ENCODE measurements around the gene GMIP. TPM values are rescaled to one million over a fixed set of nuclear protein-coding genes. Genes with fewer than 3 reads are reported as not detected.

The GMIP gene
- total RNA-seq, 4 donors from 2014 or later, result 6.4 to 21.0 (median 19.1) TPM

DNA sequence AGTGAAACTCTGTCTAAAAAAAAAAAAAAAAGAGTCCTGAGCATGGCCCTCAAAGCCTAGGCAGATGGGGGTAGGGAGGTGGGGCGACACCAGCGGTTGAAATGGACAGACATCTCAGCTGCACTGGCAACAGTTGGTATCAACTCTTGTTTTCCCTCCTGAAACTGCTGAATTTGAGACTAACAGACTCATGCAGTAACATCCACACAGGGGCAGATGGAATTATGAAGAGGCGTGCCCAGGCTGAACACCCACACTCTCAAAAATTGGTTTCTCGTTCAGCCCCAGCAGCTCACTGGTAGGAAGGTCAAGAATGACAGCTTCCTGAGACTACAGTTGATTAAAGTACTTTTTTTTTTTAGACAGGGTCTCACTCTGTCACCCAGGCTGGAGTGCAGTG lies 49.1 kb downstream of the GMIP start:
- intact Hi-C loops (cut with DNase I; ENCODE audit: low total_unique reads), result no loop called here
- DNase-seq (ENCODE audit: low spot score in 2 of 2), result no peak
- no peak for TF ChIP-seq POLR2A (IDR thresholded peaks at IDR 0.05)
- TF ChIP-seq, protein P1, sequence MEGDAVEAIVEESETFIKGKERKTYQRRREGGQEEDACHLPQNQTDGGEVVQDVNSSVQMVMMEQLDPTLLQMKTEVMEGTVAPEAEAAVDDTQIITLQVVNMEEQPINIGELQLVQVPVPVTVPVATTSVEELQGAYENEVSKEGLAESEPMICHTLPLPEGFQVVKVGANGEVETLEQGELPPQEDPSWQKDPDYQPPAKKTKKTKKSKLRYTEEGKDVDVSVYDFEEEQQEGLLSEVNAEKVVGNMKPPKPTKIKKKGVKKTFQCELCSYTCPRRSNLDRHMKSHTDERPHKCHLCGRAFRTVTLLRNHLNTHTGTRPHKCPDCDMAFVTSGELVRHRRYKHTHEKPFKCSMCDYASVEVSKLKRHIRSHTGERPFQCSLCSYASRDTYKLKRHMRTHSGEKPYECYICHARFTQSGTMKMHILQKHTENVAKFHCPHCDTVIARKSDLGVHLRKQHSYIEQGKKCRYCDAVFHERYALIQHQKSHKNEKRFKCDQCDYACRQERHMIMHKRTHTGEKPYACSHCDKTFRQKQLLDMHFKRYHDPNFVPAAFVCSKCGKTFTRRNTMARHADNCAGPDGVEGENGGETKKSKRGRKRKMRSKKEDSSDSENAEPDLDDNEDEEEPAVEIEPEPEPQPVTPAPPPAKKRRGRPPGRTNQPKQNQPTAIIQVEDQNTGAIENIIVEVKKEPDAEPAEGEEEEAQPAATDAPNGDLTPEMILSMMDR (IDR thresholded peaks at IDR 0.05), result no peak
- 77 to 82% methylated on average over 4 of the region's 4 CpGs for WGBS, 2 donors
- no peak overlapping the region for H3K4me3 ChIP-seq (ENCODE audit: low read depth, poor library complexity, severe bottlenecking)

DNA sequence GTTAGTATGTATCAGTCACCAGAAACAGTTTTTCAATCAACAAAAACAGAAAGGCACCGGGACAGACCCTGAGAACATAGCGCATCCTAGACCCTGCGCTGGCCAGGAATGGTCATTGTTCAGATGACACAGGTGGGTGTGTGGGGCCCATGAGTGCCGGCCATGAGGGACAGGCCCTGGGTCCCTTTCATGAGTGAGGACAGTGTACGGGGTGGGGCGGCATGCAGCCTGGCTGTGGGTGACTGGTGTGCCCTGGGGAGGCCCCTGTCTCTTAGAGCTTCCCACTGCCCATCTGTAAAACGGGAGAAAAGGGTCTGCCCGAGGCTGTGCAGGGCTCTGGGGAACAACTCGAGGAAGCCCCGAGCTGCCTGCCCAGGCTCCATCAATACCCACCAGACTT lies 50.8 kb downstream of the GMIP start:
- 90 to 98% methylated on average over 10 of the region's 10 CpGs for WGBS, 2 donors
- TF ChIP-seq POLR2A (IDR thresholded peaks at IDR 0.05), result no peak
- TF ChIP-seq, protein P1 (IDR thresholded peaks at IDR 0.05), result no peak
- intact Hi-C loops (cut with DNase I; ENCODE audit: low total_unique reads), result no loop called here
- no peak overlapping the region for H3K4me3 ChIP-seq (ENCODE audit: low read depth, poor library complexity, severe bottlenecking)
- DNase-seq (ENCODE audit: low spot score in 2 of 2), result no peak

DNA sequence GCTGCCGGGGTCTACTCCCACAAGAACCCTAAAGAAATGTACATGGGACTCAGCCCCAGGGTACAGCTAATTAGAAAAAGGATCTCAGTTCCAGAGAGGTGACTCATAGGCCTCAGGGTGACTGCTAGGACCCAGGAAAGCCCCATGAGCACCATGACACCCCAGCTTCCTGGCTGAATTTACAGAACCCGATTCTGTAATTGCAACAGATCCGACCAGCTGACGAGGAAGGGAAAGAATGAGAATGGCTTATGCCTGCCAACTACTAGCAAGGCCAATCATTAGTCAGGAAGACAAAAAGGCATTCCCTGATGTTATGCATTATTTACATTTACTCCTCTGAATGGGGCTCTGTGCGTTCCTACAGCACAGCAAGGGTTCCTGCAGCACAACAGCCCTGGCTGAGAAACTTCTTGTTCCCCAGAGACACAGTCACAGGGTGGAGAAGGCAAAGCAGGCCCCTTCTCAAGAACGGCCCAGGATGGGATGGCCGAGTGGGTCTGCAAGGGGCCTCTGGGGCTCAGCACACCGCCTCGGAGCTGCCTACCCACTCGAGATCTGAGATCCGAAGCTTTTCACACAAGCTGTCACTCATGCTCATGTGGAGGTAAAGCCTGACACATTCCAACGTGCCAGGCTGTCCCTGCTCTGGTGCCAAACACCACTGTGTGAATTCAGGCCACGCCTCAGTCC lies 52.2 kb downstream of the GMIP start:
- intact Hi-C loops (cut with DNase I; ENCODE audit: low total_unique reads), result no loop called here
- no peak overlapping the region for H3K4me3 ChIP-seq (ENCODE audit: low read depth, poor library complexity, severe bottlenecking)
- TF ChIP-seq, protein P1 (IDR thresholded peaks at IDR 0.05), result no peak
- TF ChIP-seq POLR2A (IDR thresholded peaks at IDR 0.05), result no peak
- peak in 1 of 2 donors; percentile 80 for DNase-seq (ENCODE audit: low spot score in 2 of 2)
- WGBS, 2 donors, result 19 to 21% methylated on average over 13 of the region's 13 CpGs

DNA sequence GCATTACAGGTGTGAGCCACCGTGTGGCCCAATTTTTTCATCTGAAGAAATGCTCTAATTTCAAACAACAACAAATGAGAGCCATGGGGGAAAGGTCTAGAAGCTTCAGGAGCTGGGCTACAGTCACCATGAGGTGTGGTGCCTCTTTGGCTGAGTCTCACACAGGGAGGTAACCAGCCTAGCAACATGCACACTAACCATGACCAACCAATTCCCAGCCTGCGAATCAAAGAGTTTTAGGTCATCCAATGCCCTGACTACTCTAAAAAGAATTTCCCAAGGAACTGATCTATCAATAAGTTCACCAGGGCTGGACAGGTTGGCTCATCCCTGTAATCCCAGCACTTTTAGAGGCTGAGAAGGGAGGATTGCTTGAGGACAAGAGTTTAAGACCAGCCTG lies 54.9 kb downstream of the GMIP start:
- no peak overlapping the region for H3K4me3 ChIP-seq (ENCODE audit: low read depth, poor library complexity, severe bottlenecking)
- DNase-seq (ENCODE audit: low spot score in 2 of 2), result no peak
- WGBS, 2 donors, result 77 to 85% methylated on average over 2 of the region's 2 CpGs
- intact Hi-C loops (cut with DNase I; ENCODE audit: low total_unique reads), result no loop called here
- TF ChIP-seq POLR2A (IDR thresholded peaks at IDR 0.05), result no peak
- TF ChIP-seq, protein P1 (IDR thresholded peaks at IDR 0.05), result no peak

DNA sequence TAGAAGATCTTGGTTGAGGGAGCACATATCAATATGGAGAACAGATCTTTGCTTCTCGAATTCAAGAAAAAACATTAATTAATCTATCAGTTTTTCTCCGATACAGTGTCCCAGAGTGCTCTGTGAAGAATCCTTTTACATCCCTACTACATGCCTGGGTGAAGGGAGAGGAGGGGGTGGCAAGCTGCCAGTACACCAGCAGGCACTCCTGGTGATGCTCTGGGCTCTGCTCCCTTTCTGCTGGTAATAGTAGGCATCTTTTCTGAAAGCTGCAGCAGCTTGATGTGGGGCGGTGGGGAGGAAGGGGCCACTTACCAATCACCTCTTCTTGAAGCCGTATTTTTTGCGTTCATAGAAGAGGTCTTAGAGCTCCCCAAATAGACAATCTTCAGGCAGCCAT lies 55.7 kb downstream of the GMIP start:
- TF ChIP-seq POLR2A (IDR thresholded peaks at IDR 0.05), result no peak
- TF ChIP-seq, protein P1 (IDR thresholded peaks at IDR 0.05), result no peak
- no peak overlapping the region for H3K4me3 ChIP-seq (ENCODE audit: low read depth, poor library complexity, severe bottlenecking)
- DNase-seq (ENCODE audit: low spot score in 2 of 2), result no peak
- 94 to 95% methylated on average over 5 of the region's 5 CpGs for WGBS, 2 donors
- intact Hi-C loops (cut with DNase I; ENCODE audit: low total_unique reads), result no loop called here

DNA sequence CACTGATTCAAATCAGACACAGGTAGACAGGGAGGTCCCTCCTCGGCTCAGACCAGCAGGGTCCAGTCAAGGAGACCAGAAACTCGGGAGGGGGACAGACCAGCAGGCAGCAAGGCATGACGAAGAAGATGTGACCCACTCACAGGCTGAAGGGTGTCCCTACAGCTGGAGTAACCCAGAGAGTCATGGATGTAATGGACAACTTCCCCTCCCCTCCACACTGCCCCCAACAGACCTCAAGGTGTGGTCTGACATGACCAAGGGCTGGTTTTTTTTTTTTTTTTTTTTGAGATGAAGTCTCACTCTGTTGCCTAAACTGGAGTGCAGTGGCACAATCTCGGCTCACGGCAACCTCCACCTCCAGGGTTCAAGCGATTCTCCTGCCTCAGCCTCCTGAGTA lies 59.1 kb downstream of the GMIP start:
- TF ChIP-seq POLR2A (IDR thresholded peaks at IDR 0.05), result no peak
- TF ChIP-seq, protein P1 (IDR thresholded peaks at IDR 0.05), result no peak
- intact Hi-C loops (cut with DNase I; ENCODE audit: low total_unique reads), result no loop called here
- WGBS, 2 donors, result 92 to 96% methylated on average over 6 of the region's 6 CpGs
- no peak overlapping the region for H3K4me3 ChIP-seq (ENCODE audit: low read depth, poor library complexity, severe bottlenecking)
- DNase-seq (ENCODE audit: low spot score in 2 of 2), result no peak
